ENCODE measurements around the gene TTLL9.
"Not testable (repeated sequence)": the region's sequence is repeated elsewhere in the genome, so short reads cannot be mapped to it uniquely, and the experiment has no call there.

TTLL9 gene

GRCh38 chr20:31826074-31826473, 44.4 kb upstream of the TTLL9 start:
- TF ChIP-seq CTCF (IDR thresholded peaks at IDR 0.05; ENCODE audit: insufficient read depth, low read depth, low read length, missing control alignments): no peak
- DNase-seq (ENCODE audit: low read depth): no peak
- H3K4me3 ChIP-seq (ENCODE audit: low read length): no peak overlapping the region

GRCh38 chr20:31827059-31827458, 43.4 kb upstream of the TTLL9 start:
- TF ChIP-seq CTCF (IDR thresholded peaks at IDR 0.05; ENCODE audit: insufficient read depth, low read depth, low read length, missing control alignments): no peak
- H3K4me3 ChIP-seq (ENCODE audit: low read length): no peak overlapping the region
- DNase-seq (ENCODE audit: low read depth): no peak

GRCh38 chr20:31828016-31828415, 42.4 kb upstream of the TTLL9 start:
- not testable (repeated sequence) for H3K4me3 ChIP-seq (ENCODE audit: low read length); DNase-seq (ENCODE audit: low read depth)

- no peak for TF ChIP-seq CTCF (IDR thresholded peaks at IDR 0.05; ENCODE audit: insufficient read depth, low read depth, low read length, missing control alignments)
- H3K4me3 ChIP-seq (ENCODE audit: low read length): no peak overlapping the region
- no peak for DNase-seq (ENCODE audit: low read depth)
These were observed 40.7 kb upstream of the TTLL9 start for GRCh38 chr20:31829731-31830130.

- H3K4me3 ChIP-seq (ENCODE audit: low read length): no peak overlapping the region
These were observed 39.9 kb upstream of the TTLL9 start for GRCh38 chr20:31830406-31830981.

GRCh38 chr20:31831211-31831610, 39.2 kb upstream of the TTLL9 start:
- TF ChIP-seq CTCF (IDR thresholded peaks at IDR 0.05; ENCODE audit: insufficient read depth, low read depth, low read length, missing control alignments): no peak
- no peak overlapping the region for H3K4me3 ChIP-seq (ENCODE audit: low read length)
- DNase-seq (ENCODE audit: low read depth): no peak

More at GRCh38 chr20:31830406-31830981, 39.9 kb upstream of the TTLL9 start:
- DNase-seq (ENCODE audit: low read depth): no peak
- no peak for TF ChIP-seq CTCF (IDR thresholded peaks at IDR 0.05; ENCODE audit: insufficient read depth, low read depth, low read length, missing control alignments)

- DNase-seq (ENCODE audit: low read depth): no peak
- no peak for TF ChIP-seq CTCF (IDR thresholded peaks at IDR 0.05; ENCODE audit: insufficient read depth, low read depth, low read length, missing control alignments)
- no peak overlapping the region for H3K4me3 ChIP-seq (ENCODE audit: low read length)
These were observed 38.6 kb upstream of the TTLL9 start for GRCh38 chr20:31831771-31832306.
